ENCODE results near the gene ASH1L.

GRCh38 chr1:155518484-155518883 is 44.1 kb downstream of the ASH1L start:
- TF ChIP-seq CTCF (IDR thresholded peaks at IDR 0.05; ENCODE audit: poor library complexity), result no peak
- TF ChIP-seq EZH2phosphoT487 (IDR thresholded peaks at IDR 0.05; ENCODE audit: low read depth, severe bottlenecking, unreplicated experiment), result no peak

All from hepatocyte (in vitro differentiated cells).